Measurements from ENCODE around the gene JAG1. TPM values are rescaled to one million over a fixed set of nuclear protein-coding genes. Genes with fewer than 3 reads are reported as not detected.
A peak's percentile ranks its signal among the peaks of the same experiment; 100 is the strongest.

Gene JAG1
- total RNA-seq, 2 donors from 2014 or later = 41.2 to 55.7 TPM

GRCh38 chr20:10669843-10670446, 3.9 kb downstream of the JAG1 start:
- H3K36me3 ChIP-seq (replicated peaks in 1 of 2; ENCODE audit: insufficient read depth in 1 of 2, low read depth in 2 of 2) = no peaks in the 10 kb centered on the region
- no peak overlapping the region for H3K4me3 ChIP-seq
- peaks cover 67% of the 10 kb centered on the region for H3K4me1 ChIP-seq
- intact Hi-C loops (cut with DNase I) = loop anchor here (10.0 kb wide), 1 partner anchor 605 kb away; no protein-coding TSS in a partner anchor
- ATAC-seq (no peak), DNase-seq (no peak)
- H3K27ac ChIP-seq = peak overlapping the region in 3 of 4 donors; percentile 97 to 100 (median 100)
- no peaks in the 10 kb centered on the region for H3K27me3 ChIP-seq
- no peaks in the 10 kb centered on the region for H3K9me3 ChIP-seq
- no peak for TF ChIP-seq POLR2A (IDR thresholded peaks at IDR 0.05)
- TF ChIP-seq CTCF (IDR thresholded peaks at IDR 0.05) = no peak
- WGBS, 2 donors = 6 to 14% methylated on average over 6 of the region's 6 CpGs

- H3K27ac ChIP-seq = peak overlapping the region in 1 of 4 donors; percentile 15
- no peak overlapping the region for H3K4me3 ChIP-seq
Observed at GRCh38 chr20:10668677-10669368, 5.0 kb downstream of the JAG1 start.

DNA sequence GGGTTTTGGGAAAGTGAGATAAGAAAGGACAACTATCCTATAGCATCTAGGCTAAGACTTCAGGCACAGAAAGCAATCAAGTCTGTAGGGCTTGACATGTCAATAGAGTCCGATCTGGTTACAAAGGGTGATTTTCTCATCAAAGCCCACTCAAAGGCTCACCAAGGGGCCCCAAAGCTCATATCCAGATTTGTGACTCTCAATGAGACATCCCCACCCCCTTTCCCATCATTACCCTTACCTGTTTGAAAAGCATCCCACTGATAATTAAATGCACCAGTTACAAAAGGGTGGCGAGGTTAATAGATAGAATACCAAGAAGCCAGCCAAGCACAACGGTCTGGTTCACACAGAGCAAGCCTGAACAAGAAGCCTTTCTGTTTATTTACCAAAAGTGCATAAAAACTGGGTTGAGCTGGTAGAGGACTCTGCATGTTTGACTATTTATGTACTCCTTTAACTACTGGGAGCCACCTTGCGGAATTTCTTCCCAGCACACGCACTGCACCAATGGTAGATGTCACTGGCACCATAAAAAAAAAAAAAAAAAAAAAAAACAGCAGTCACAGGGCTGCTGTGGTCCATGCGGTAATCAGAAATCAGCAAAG, 6.1 kb downstream of the JAG1 start:
- H3K27me3 ChIP-seq = no peaks in the 10 kb centered on the region
- TF ChIP-seq POLR2A (IDR thresholded peaks at IDR 0.05) (no peak), CTCF (IDR thresholded peaks at IDR 0.05) (no peak)
- ATAC-seq (no peak), DNase-seq (no peak)
- no peaks in the 10 kb centered on the region for H3K36me3 ChIP-seq (replicated peaks in 1 of 2; ENCODE audit: insufficient read depth in 1 of 2, low read depth in 2 of 2)
- WGBS, 2 donors = 70 to 76% methylated on average over 6 of the region's 6 CpGs
- intact Hi-C loops (cut with DNase I) = loop anchor here (10.0 kb wide), 1 partner anchor 607 kb away; no protein-coding TSS in a partner anchor
- peaks cover 88% of the 10 kb centered on the region for H3K4me1 ChIP-seq
- no peak overlapping the region for H3K4me3 ChIP-seq
- peak overlapping the region; percentile 65 to 76 (median 73) for H3K27ac ChIP-seq
- no peaks in the 10 kb centered on the region for H3K9me3 ChIP-seq

More at GRCh38 chr20:10668677-10669368, 5.0 kb downstream of the JAG1 start:
- no peaks in the 10 kb centered on the region for H3K36me3 ChIP-seq (replicated peaks in 1 of 2; ENCODE audit: insufficient read depth in 1 of 2, low read depth in 2 of 2)
- intact Hi-C loops (cut with DNase I) = loop anchor here (10.0 kb wide), 1 partner anchor 606 kb away; no protein-coding TSS in a partner anchor
- TF ChIP-seq POLR2A (IDR thresholded peaks at IDR 0.05) (no peak), CTCF (IDR thresholded peaks at IDR 0.05) (no peak)
- DNase-seq (no peak), ATAC-seq (no peak)
- H3K4me1 ChIP-seq = peaks cover 77% of the 10 kb centered on the region
- no peaks in the 10 kb centered on the region for H3K27me3 ChIP-seq
- WGBS, 2 donors = 74 to 79% methylated on average over 7 of the region's 7 CpGs
- H3K9me3 ChIP-seq = no peaks in the 10 kb centered on the region

GRCh38 chr20:10667077-10667401, 6.8 kb downstream of the JAG1 start:
- H3K36me3 ChIP-seq (replicated peaks in 1 of 2; ENCODE audit: insufficient read depth in 1 of 2, low read depth in 2 of 2) = no peaks in the 10 kb centered on the region
- H3K4me3 ChIP-seq = no peak overlapping the region
- 48 to 77% methylated on average over 11 to 21 of the region's 21 CpGs for WGBS, 2 donors
- peak in 3 of 4 donors; percentile 38 to 65 (median 63) for DNase-seq
- no peaks in the 10 kb centered on the region for H3K9me3 ChIP-seq
- H3K4me1 ChIP-seq = peaks cover 94% of the 10 kb centered on the region
- ATAC-seq = no peak
- H3K27ac ChIP-seq = peak overlapping the region; percentile 65 to 76 (median 73)
- TF ChIP-seq CTCF (IDR thresholded peaks at IDR 0.05) (no peak), POLR2A (IDR thresholded peaks at IDR 0.05) (no peak)
- intact Hi-C loops (cut with DNase I) = loop anchor here (10.0 kb wide), 1 partner anchor 608 kb away; no protein-coding TSS in a partner anchor
- H3K27me3 ChIP-seq = no peaks in the 10 kb centered on the region
